HFFc6 (cell line): ENCODE data around the gene PDE6G. TPM values are rescaled to one million over a fixed set of nuclear protein-coding genes. Genes with fewer than 3 reads are reported as not detected.
A peak's percentile ranks its signal among the peaks of the same experiment; 100 is the strongest.

Experiments
- DNase-seq: peaks from one replicate; pipeline ENCODE4 v3.0.0-alpha.2; 2018
- H3K27ac Mint-ChIP-seq: 2 replicates; pipeline ENCODE4 v1.8.0; 2020; ENCODE audit warnings: mild to moderate bottlenecking, mixed read lengths
- H3K27me3 Mint-ChIP-seq: 2 replicates; pipeline ENCODE4 v1.8.0; 2021; ENCODE audit warnings: mild to moderate bottlenecking, moderate library complexity, mixed read lengths; ENCODE audit not compliant: insufficient read depth
- H3K36me3 Mint-ChIP-seq: 2 replicates; pipeline ENCODE4 v1.8.0; 2021; ENCODE audit warnings: low read depth, mixed read lengths
- H3K4me1 Mint-ChIP-seq: 2 replicates; pipeline ENCODE4 v1.8.0; 2020; ENCODE audit warnings: low read depth, mixed read lengths
- H3K4me3 Mint-ChIP-seq: 2 replicates; pipeline ENCODE4 v1.8.0; 2020; ENCODE audit warnings: mild to moderate bottlenecking, moderate library complexity, mixed read lengths
- H3K9me3 Mint-ChIP-seq: 2 replicates; pipeline ENCODE4 v1.8.0; 2020; ENCODE audit warnings: mild to moderate bottlenecking, mixed read lengths
- CTCF ChIP-seq: fragments of 200-600 bp; sonication (generic); IDR thresholded peaks from 2 replicates; pipeline ENCODE4 v1.5.0; 2021; ENCODE audit warnings: antibody characterized with exemption, mild to moderate bottlenecking
- total RNA-seq, 6 experiments: library from RNA; stranded (reverse); fragmentation: NEBNext Ultra II Directional; extraction: Animal tissue kit (Norgen Biotek cat#: 25700); gene quantifications; 2 replicates in 1 of 6; 3 replicates in 5 of 6; pipeline ENCODE4 v1.2.3, GENCODE V29; 2021

Gene PDE6G
- total RNA-seq, 6 experiments from 2014 or later: 0.37 to 0.76 (median 0.57) TPM; not detected in 1

- peaks cover 18% of the 10 kb centered on the region for H3K27me3 Mint-ChIP-seq
- peaks cover 10% of the 10 kb centered on the region for H3K4me1 Mint-ChIP-seq
- TF ChIP-seq CTCF: no peak
- DNase-seq: no peak
- H3K4me3 Mint-ChIP-seq: no peak overlapping the region
- H3K36me3 Mint-ChIP-seq: peaks cover 4% of the 10 kb centered on the region; the same call in 1 of the 2 replicates
- peaks cover 10% of the 10 kb centered on the region for H3K9me3 Mint-ChIP-seq
- no peak overlapping the region for H3K27ac Mint-ChIP-seq
These were observed 9.3 kb downstream of the PDE6G start for GRCh38 chr17:81646869-81647600.

GRCh38 chr17:81644976-81645952 lies 11.1 kb downstream of the PDE6G start:
- no peak for DNase-seq
- Mint-ChIP-seq H3K9me3 (peaks cover 10% of the 10 kb centered on the region), H3K27me3 (peaks cover 18% of the 10 kb centered on the region), H3K36me3 (peaks cover 4% of the 10 kb centered on the region; the same call in 1 of the 2 replicates), H3K4me3 (no peak overlapping the region), H3K27ac (no peak overlapping the region), H3K4me1 (peaks cover 13% of the 10 kb centered on the region)
- no peak for TF ChIP-seq CTCF

GRCh38 chr17:81644496-81644895 lies 11.8 kb downstream of the PDE6G start:
- no peak for DNase-seq
- H3K9me3 Mint-ChIP-seq: peaks cover 10% of the 10 kb centered on the region

GRCh38 chr17:81641825-81642489 lies 14.4 kb downstream of the PDE6G start:
- TF ChIP-seq CTCF: no peak
- peak overlapping the region; percentile 70 for H3K4me3 Mint-ChIP-seq
- no peaks in the 10 kb centered on the region; the same call in 1 of the 2 replicates for H3K27me3 Mint-ChIP-seq
- H3K9me3 Mint-ChIP-seq: no peaks in the 10 kb centered on the region
- peak; percentile 81 for DNase-seq
- peaks cover 27% of the 10 kb centered on the region for H3K4me1 Mint-ChIP-seq
- peak overlapping the region; percentile 91 for H3K27ac Mint-ChIP-seq
- no peaks in the 10 kb centered on the region for H3K36me3 Mint-ChIP-seq

More at GRCh38 chr17:81644496-81644895, 11.8 kb downstream of the PDE6G start:
- Mint-ChIP-seq H3K27ac (no peak overlapping the region), H3K4me1 (peaks cover 13% of the 10 kb centered on the region), H3K4me3 (no peak overlapping the region), H3K36me3 (peaks cover 4% of the 10 kb centered on the region; the same call in 1 of the 2 replicates), H3K27me3 (peaks cover 12% of the 10 kb centered on the region)
- no peak for TF ChIP-seq CTCF

- H3K36me3 Mint-ChIP-seq: peaks cover 9% of the 10 kb centered on the region
- no peaks in the 10 kb centered on the region; the same call in 1 of the 2 replicates for H3K27me3 Mint-ChIP-seq
- no peak for DNase-seq
- no peaks in the 10 kb centered on the region for H3K9me3 Mint-ChIP-seq
- TF ChIP-seq CTCF: no peak
- H3K27ac Mint-ChIP-seq: no peak overlapping the region
- peaks cover 39% of the 10 kb centered on the region for H3K4me1 Mint-ChIP-seq
- no peak overlapping the region for H3K4me3 Mint-ChIP-seq
These were observed 16.3 kb downstream of the PDE6G start for GRCh38 chr17:81640011-81640410.
